HG02798 (cell line): ENCODE data around the gene ACTG1.
A peak's percentile ranks its signal among the peaks of the same experiment; 100 is the strongest.

Experiments
- ATAC-seq: cut with Tn5 transposase; IDR thresholded peaks from one replicate; pipeline ENCODE4 v1.9.1; 2021; ENCODE audit warnings: mild to moderate bottlenecking; ENCODE audit not compliant: unreplicated experiment, poor library complexity

ACTG1 gene

GRCh38 chr17:81512562-81513371 lies at the start of gene ACTG1:
Gene ACTG1 (minus strand): TSS chr17:81512799. CDS start chr17:81512354, 445 bp downstream.
- ATAC-seq = peak; percentile 56

DNA sequence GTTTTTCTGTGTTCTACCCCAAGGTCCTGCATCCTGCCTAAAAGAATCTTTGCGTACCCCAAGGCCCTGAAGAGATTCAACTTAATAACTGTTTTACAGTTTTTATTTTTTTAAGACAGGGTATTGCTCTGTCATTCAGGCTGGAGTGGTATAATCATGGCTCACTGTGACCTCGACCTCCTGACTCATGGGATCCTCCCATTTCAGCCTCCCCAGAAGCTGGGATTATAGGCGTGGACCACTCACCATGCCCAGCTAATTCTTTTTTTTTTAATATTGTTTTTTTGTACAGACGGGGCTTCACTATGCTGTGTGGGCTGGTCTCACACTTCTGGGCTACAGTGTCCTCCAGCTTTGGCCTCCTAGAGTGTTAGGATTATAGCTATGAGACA lies 48.9 kb upstream of the ACTG1 start:
- ATAC-seq = no peak

- ATAC-seq = no peak
Observed at GRCh38 chr17:81558941-81559806, 46.6 kb upstream of the ACTG1 start.

GRCh38 chr17:81558115-81558468 lies 45.5 kb upstream of the ACTG1 start:
- ATAC-seq = no peak

DNA sequence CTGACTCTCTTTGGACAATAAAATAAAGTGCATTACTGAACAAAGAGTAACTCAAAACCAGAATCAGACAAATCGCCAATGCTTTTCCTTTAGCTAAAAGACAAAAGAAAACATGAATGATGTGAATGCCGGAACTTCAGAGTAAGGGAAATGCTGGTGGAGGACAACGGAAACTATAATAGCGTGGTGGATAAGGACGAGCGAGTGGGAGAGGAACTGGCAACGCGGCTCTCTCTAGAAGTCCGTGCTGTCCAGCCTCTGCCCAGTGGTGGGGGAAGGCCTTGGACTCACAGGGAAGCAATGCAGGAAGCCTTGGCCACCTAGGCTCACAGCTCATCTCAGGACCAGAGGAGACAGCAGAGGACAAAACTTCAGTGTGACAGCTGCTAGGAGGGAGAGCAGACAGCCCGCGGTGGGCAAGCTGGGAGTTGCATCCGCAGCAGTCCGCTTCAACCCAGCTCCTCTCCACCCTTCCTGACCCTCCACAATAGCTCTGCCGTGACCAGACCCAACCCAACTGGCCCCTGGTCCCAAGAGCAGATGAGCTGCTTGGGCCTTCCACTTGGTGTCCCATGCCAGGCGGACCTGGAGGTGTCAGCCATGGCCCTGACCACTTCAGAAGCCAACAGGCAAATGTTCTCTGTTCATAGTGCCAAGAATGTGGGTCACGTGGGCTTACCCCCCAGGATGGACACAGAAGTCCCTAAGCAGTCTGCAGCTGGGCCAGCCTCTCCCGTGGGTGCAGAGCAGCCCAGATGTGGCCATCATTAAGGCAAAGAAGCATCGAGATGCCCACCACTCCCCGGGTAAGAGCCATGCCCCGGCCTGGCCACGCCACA lies 44.9 kb upstream of the ACTG1 start:
- no peak for ATAC-seq

DNA sequence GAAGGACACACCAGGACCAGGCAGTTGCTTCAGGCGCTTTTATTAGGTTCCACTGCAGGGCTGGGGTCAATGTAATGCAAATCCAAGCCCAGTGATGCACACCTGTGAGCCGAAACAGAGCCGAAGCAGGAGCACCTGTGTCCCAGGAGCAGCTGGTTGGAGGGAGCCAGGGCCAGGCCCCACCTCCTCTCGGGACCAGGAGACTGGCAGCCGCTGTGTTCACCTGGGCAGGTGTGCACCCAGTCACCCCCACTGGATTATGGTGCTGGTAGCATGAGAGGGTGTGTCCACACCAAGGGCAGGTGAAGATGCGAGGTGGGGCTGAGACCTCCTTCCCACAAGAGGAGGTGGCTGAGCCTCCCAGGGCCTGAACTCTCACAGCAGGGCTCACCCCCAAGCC lies 44.3 kb upstream of the ACTG1 start:
- no peak for ATAC-seq

- ATAC-seq = no peak
Observed at GRCh38 chr17:81556175-81556691, 43.6 kb upstream of the ACTG1 start.

DNA sequence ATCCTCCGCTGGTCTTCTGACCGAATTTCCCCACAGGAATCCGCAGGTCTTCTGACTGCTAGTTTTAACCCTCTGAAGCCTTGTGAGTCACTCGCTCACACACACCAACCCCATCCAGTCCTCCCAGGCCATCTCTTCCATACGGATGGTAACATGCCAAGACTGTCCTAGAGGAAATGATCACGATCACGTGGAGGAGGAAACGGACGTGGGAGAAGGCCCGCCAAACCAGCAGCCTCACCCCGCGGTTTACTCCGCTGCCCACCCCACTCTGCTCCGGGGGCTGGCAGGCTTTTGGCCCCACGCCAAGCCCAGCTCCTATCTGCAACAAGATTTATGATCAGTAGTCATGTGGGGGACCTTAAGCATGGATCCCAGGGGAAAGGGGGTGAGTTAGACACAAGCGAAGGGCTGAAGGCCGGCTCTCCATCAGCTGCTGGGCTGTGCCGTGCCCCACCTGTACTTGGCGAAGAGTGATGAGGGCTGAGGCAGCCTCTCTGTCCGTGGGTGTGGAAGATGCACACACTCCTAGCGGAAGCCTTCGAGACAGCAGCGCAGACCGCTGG lies 41.1 kb upstream of the ACTG1 start:
- ATAC-seq = no peak

- ATAC-seq = peak; percentile 44
Observed at GRCh38 chr17:81553018-81553615, 40.5 kb upstream of the ACTG1 start.

- ATAC-seq = peak; percentile 55
Observed at GRCh38 chr17:81552244-81553017, 39.8 kb upstream of the ACTG1 start, which contains the start of gene FAAP100. Gene FAAP100 (minus strand): TSS chr17:81552353. CDS start chr17:81552330, 23 bp downstream.

- no peak for ATAC-seq
Observed at GRCh38 chr17:81551458-81552243, 39.1 kb upstream of the ACTG1 start.

DNA sequence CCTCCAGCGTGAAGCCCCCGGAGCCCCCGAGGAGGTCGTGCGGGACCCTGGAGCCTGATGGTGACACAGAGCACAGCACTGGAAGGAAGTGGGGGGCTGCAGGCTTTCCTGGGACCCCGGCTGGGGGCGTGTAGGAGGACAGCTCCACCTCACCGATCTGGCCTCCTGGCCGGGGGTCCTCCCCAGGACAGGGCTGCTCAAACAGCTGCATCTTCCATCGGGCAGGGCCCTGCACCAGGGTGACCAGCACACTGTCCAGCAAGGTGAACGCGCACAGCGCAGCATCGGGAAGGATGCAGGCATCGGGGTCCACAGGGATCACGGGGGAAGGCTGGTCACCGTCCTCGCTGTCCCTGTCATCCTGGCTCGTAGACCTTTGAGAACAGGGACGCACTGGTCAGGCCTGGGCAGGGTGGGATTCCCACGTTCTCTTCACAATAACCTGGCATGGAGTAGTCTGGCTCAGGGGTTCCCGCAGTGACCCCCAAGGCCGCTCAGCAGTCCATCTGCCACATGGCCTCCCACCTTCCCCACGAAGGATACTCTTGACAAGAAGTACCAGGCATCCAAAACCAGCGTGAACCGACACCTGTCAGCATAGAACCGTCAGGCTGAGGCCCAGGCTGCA lies 38.3 kb upstream of the ACTG1 start:
- no peak for ATAC-seq

DNA sequence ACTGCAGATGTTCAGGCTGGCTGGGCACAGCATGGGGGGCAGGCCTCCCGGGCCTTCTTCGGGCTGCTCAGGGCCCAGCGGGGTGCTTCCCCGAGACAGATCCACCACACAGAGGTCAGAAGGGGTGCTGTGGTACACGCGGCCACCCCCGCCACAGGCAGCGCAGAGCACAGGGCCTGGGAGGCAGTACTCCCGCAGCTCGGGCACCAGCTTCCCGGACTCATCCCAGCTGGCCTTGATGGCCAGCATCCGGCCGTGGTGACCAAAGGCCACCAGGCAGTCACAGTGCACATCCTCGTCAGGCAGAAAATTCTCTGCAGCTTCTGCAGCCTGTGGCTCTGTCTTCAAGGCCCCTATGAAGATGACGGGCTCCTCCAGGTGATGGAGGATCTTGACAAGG lies 37.7 kb upstream of the ACTG1 start:
- ATAC-seq = no peak

DNA sequence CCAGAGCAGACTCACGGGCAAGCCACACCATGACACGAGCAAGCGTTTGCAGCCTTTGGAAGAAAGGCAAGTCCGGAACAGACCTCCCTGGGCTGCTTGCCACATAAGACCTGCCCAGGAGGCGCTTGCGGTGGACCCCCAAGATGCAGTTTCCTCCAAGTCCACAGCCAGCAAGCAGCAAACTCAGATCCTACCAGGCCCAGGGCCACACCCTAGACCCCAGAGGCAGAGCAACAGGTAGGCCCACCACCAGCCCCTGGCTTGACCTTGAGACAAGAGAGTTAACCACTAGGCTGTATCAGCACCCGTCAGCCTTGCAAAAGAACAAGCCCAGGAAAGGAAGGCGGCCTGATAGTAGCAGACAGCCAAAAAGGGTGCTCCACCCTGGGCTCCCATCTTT lies 37.2 kb upstream of the ACTG1 start:
- ATAC-seq = no peak

GRCh38 chr17:81549031-81549557 lies 36.5 kb upstream of the ACTG1 start:
- no peak for ATAC-seq

DNA sequence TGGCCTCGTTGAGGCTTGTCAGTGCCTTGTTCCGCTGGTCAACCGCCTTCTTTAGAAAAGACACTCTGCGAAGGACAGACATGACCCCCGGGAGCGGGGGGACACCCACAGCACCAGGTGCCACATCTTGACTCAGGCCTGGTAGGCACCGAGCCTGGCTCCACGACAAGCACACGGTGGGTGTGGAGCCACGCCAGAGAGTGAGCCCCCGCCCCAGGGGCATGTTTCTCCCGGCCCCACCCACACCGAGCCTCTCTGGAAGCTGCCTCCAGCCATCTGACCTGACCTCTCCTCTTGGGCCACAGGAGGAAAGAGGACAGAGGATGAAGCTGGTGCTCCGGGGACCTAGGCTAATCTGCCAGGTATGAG lies 35.0 kb upstream of the ACTG1 start:
- no peak for ATAC-seq

GRCh38 chr17:81546906-81547613 lies 34.5 kb upstream of the ACTG1 start:
- ATAC-seq = no peak
